HG03575 (cell line): ENCODE results near the gene STAT6.

Source experiments
- ATAC-seq: cut with Tn5 transposase; IDR thresholded peaks from one replicate; pipeline ENCODE4 v1.9.1; 2021; ENCODE audit not compliant: unreplicated experiment, insufficient number of reproducible peaks, low FRiP score; ENCODE audit errors: extremely low read depth

Gene STAT6

GRCh38 chr12:57146961-57147944 lies 36.1 kb upstream of the STAT6 start, which contains the start of gene LRP1-AS:
Gene LRP1-AS (minus strand): TSS chr12:57147619.
- ATAC-seq: no peak

GRCh38 chr12:57146092-57146491 lies 34.9 kb upstream of the STAT6 start:
- ATAC-seq: no peak

GRCh38 chr12:57145460-57146059 lies 34.4 kb upstream of the STAT6 start:
- no peak for ATAC-seq

GRCh38 chr12:57143454-57143853 lies 32.3 kb upstream of the STAT6 start:
- no peak for ATAC-seq

GRCh38 chr12:57142727-57143126 lies 31.6 kb upstream of the STAT6 start:
- no peak for ATAC-seq

- ATAC-seq: no peak
These were observed 31.0 kb upstream of the STAT6 start for GRCh38 chr12:57142121-57142520.

GRCh38 chr12:57141249-57141648 lies 30.1 kb upstream of the STAT6 start:
- ATAC-seq: no peak

GRCh38 chr12:57139796-57140649 lies 28.9 kb upstream of the STAT6 start:
- ATAC-seq: no peak

GRCh38 chr12:57138526-57139272 lies 27.5 kb upstream of the STAT6 start:
- no peak for ATAC-seq

- ATAC-seq: no peak
These were observed 24.6 kb upstream of the STAT6 start for GRCh38 chr12:57135527-57136326.

GRCh38 chr12:57134949-57135348 lies 23.8 kb upstream of the STAT6 start:
- no peak for ATAC-seq

- no peak for ATAC-seq
These were observed 22.8 kb upstream of the STAT6 start for GRCh38 chr12:57133916-57134315.

GRCh38 chr12:57133013-57133569 lies 21.9 kb upstream of the STAT6 start:
- no peak for ATAC-seq

- no peak for ATAC-seq
These were observed 21.0 kb upstream of the STAT6 start for GRCh38 chr12:57131896-57132744.

- ATAC-seq: no peak
These were observed 19.8 kb upstream of the STAT6 start for GRCh38 chr12:57130941-57131340.

GRCh38 chr12:57129889-57130288 lies 18.7 kb upstream of the STAT6 start:
- ATAC-seq: no peak

GRCh38 chr12:57129321-57129842 lies 18.2 kb upstream of the STAT6 start:
- no peak for ATAC-seq
